CD4-positive, alpha-beta T cell treated with Interleukin-2 at 100 ng/mL for 4 hours (primary cell): ENCODE results near the gene TNNI3K.

ENCODE experiments used
- DNase-seq: peaks from one replicate; pipeline ENCODE4 v3.0.0-alpha.2; 2020; ENCODE audit warnings: low spot score

The TNNI3K gene

DNA sequence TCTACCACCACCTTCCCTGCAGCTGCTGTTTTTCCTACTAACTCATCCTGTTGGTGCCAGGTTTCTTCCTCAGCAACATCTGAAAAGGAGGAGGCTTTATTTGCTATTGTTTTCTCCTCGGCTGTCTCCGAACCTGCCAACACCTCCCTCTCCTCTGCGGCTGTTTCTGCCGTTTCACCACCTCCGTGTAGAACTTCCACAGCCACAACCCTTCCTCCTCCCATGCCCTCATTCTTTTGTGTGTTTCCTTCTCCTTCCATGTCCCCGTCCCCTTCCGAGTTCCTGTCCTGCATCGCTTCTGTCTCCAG, 336.3 kb downstream of the TNNI3K start:
- DNase-seq: no peak

DNA sequence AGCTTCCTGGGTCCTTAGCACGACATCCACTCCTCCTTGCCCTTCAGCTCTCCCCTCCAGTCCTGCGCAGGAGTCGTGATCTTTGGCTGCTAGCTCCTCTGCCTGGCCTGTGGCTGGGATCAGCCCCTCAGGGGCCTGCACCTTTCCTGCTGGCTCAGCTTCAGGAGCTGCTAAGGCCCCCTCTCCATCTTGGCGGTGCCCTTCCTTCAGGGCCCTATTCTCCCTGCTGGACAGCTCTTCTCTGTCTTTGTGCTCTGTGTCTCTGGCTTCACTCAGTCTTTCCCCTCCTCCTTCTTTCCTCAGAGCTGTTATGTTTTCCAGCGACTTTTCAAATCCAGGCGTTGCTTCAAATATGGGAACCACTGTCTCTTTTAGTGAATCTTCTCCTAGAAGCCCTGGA, 336.7 kb downstream of the TNNI3K start:
- no peak for DNase-seq

DNA sequence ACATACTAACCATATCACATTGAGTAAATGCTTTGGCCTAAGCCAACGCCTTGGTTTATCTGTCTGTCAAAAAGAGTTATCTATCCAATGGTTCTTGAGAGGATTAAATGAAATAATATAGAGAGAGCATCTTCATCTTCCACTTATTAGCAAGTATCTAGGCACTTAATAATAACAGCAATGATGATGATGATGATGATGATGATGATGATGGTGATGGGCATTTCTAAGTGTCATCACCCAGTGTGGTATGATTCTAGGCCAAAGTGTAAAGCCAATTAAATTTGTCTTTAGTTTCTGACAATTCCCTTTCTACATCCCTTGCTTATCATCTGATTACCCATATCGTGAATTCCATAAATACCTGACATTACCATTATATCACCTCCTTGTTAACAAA, 342.9 kb downstream of the TNNI3K start:
- DNase-seq: no peak

DNA sequence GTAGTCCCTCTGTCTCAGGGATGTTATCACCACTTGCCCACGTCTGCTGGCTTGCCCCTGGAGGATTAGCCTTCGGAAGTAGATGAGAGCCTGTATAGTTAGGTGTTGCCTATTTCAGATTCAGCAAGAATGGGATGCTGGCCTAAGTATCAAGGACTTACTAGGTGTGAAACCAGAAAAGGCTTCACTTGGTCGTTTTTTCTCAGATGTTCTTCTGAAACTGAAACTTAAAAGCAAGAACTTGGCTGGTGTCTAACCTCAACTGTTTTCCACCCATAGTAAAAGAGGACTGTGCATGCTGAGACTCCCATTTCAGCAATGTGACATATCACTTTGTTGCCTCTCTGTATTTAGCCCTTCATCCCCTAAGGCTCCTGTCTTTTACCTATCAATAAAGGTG, 344.2 kb downstream of the TNNI3K start:
- DNase-seq: no peak

DNA sequence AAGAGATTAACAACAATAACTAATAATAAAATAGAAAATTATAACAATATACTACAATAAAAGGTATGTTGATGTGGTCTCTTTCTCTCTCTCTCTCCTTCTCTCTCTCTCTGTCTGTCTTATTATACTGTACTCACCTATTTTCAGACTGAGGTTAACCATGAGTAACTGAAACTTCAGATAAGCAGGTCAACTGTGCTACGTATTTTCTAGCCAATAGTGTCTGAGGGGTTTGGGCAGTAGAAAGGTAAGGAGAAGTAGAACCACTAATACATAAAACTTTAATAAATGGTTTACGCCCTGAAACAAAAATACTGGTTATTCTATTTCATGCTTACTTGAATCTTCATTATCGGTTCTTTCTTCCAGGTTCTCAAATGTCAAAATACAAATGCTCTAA, 348.2 kb downstream of the TNNI3K start:
- no peak for DNase-seq

DNA sequence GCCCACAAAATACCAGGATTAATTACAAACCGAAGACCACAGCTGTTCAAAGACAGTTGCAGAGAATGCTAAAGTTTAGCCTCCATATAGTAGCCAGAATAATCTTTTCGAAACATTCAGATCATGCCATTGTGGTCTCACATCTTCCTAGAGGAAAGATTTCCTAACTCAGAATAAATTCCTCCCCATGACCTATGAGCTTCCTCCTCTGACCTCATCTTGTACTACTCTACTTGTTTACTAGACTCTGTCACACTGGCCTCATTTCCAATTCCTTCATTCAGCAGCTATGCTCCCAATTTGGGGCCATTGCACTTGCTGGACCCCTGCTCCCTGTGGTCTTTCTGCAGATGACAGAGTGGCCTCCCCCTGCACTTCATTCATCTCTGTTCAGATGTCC, 349.0 kb downstream of the TNNI3K start:
- DNase-seq: no peak

DNA sequence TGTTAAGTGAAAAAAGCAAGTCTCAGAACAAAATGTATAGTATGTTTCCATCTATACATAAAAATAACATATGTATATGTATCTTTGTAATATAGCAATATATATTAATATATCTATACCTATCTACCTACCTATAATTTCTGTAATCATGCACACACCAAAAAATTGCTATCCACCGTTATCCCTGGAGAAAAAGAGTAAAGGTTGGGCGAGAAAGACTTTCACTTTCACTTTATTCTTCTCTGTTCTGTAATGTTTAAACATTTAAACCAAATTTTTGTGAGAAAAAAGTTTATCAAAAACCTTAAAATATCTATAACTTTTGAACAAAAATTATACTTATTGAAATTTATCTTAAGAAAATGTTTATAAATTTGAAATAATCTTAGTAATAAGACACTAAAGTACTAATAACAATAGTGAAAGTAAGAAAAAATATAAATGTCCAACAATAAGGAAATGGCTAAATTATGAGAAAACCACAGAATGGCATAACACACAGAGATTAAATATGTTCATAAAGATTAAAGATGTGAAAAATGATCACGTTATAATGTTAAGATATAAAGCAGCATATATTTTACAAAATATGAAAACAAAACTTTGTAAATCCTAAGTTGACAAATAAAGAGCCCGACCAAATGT, 351.2 kb downstream of the TNNI3K start:
- DNase-seq: no peak

DNA sequence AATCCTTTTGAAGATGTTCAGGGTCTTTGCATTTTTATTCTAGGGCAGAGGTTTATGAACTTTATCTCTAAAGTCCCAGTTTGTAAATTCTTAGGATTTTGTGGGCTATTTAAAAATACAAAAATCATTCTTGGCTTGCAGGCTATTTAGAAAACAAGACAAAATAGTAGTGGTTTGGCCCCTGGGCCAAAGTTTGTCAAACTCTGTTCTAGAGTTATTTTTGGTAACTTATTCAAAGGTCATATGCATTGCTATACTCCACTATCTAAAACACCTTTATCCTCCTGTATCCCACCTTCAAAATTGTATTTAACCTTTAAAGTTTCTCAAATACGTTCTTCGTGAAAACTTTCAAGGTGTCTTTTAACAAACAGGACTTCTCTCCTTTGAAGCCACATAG, 352.7 kb downstream of the TNNI3K start:
- DNase-seq: no peak

DNA sequence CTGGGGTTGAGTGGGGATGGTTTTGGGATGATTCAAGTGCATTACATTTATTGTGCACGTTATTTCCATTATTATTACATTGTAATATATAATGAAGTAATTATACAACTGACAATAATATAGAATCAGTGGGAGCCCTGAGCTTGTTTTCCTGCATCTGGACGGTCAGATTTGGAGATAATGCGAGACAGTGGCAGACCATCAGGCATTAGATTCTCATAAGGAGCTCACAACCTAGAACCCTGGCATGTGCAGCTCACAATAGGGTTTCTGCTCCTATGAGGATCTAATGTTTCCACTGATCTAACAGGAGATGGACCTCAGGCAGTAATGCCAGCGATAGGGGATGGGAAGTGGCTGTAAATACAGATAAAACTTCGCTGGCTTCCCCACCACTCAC, 355.1 kb downstream of the TNNI3K start:
- DNase-seq: no peak

DNA sequence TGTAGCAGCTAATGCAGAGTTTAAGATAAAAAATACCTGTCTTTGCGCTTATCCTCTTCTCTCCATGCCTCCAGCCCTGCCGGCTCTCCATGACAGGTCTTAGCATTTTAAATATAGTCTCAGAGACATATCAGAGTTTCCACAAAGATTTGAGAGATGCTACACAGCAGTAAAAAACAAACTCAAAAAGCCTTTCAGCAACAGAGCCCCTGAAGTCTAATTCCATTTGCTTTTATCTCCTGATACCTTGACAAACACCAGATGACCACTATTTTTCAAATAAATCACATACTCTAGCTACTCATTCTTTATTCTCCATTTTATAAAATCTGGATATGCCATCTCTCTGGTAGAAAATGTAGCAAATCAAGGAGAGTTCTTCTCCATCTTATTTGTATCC, 356.8 kb downstream of the TNNI3K start:
- no peak for DNase-seq

DNA sequence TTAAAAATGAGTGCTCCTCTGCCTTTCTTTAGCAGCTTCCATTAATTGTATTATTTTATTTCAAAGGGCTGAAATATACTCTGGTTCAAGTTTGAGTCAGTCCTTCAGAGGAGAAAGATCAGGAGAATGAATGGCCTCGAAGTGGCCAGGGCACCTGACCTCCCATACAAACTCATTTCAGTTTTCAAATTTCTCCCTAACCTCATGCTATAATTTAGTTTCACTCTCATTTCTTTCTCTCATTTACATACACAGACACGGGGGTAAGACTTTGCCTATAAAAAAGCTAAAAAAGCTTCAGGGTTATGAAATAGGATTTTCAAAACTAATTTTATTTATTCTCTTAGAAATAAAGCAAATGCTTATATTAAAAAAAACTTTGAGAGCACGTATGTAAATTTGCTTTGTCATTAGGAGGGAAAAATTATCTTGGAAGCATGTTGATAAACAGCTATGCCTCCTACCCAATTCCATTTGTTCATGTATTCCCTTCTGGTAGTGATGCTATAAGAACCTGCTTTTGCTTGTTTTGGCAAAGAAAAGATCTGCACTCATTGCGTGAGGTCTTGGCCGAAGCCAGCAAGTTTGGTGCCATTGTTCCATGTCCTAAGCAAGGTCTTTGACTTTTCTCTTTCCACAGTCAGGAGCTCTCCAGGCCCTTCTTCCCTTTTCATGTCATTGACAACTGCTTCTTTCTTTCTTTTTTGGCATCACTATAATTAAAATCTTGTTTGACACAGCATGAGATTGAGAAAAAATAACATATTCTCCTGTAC, 357.6 kb downstream of the TNNI3K start:
- DNase-seq: no peak
